Smooth muscle cell (in vitro differentiated cells): ENCODE measurements around the gene IKZF2. TPM values are rescaled to one million over a fixed set of nuclear protein-coding genes. Genes with fewer than 3 reads are reported as not detected.

Source experiments
- DNase-seq: peaks from one replicate; lab custom pipeline; 2025; ENCODE audit not compliant: unreplicated experiment; lab: John Stamatoyannopoulos, UW
- H2AFZ ChIP-seq: fragments of 200-600 bp; sonication (generic); 2 replicates; pipeline ENCODE4 v1.6.0; 2016; ENCODE audit warnings: antibody characterized with exemption, low read depth, mild to moderate bottlenecking
- H3F3A ChIP-seq: fragments of 200-600 bp; sonication (generic); 2 replicates; pipeline ENCODE4 v1.6.0; 2017; ENCODE audit warnings: antibody characterized with exemption, low read depth
- H3K27ac ChIP-seq: fragments of 200-600 bp; sonication (generic); 2 replicates; pipeline ENCODE4 v1.5.1; 2016; ENCODE audit warnings: low read depth, mild to moderate bottlenecking
- H3K27me3 ChIP-seq: fragments of 200-600 bp; sonication (generic); 2 replicates; pipeline ENCODE4 v1.6.1; 2016; ENCODE audit warnings: low read depth, mild to moderate bottlenecking
- H3K36me3 ChIP-seq: fragments of 200-600 bp; sonication (generic); 2 replicates; pipeline ENCODE4 v1.5.1; 2016; ENCODE audit warnings: low read depth
- H3K4me1 ChIP-seq: fragments of 200-600 bp; sonication (generic); 2 replicates; pipeline ENCODE4 v1.5.1; 2016; ENCODE audit warnings: low read depth
- H3K4me2 ChIP-seq: fragments of 200-600 bp; sonication (generic); 2 replicates; pipeline ENCODE4 v1.6.0; 2016; ENCODE audit warnings: mild to moderate bottlenecking
- H3K4me3 ChIP-seq: fragments of 200-600 bp; sonication (generic); 2 replicates; pipeline ENCODE4 v1.5.1; 2016; ENCODE audit warnings: mild to moderate bottlenecking
- H3K79me2 ChIP-seq: fragments of 200-600 bp; sonication (generic); 2 replicates; pipeline ENCODE4 v1.6.0; 2016; ENCODE audit warnings: low read depth, mild to moderate bottlenecking
- H3K9ac ChIP-seq: fragments of 200-600 bp; sonication (generic); 2 replicates; pipeline ENCODE4 v1.6.0; 2016; ENCODE audit warnings: low read depth
- H3K9me3 ChIP-seq: fragments of 200-600 bp; sonication (generic); replicated peaks from 2 replicates; pipeline ENCODE4 v1.5.1; 2016; ENCODE audit warnings: low read depth
- H4K20me1 ChIP-seq: fragments of 200-600 bp; sonication (generic); 2 replicates; pipeline ENCODE4 v1.6.0; 2016; ENCODE audit warnings: low read depth
- WGBS: methylation state at CpG from one replicate; pipeline ENCODE4 v1.1.7; 2016; ENCODE audit warnings: low lambda C conversion rate; 5-methylcytosine and 5-hydroxymethylcytosine counted together
- polyA plus RNA-seq: library from polyadenylated mRNA; unstranded; fragments of >200 nt; fragmentation: Nextera tagmentation; extraction: Ambion mirVana; gene quantifications from 2 replicates; pipeline ENCODE4 v1.2.1, GENCODE V29; 2016
- total RNA-seq: library from RNA; depleted of rRNA; stranded (reverse); fragments of >200 nt; gene quantifications from 2 replicates; pipeline ENCODE4 v1.2.3, GENCODE V29; 2014
- TF ChIP-seq, protein P1 (sequence below): fragments of 200-600 bp; sonication (generic); IDR thresholded peaks from 2 replicates; pipeline ENCODE4 v1.5.1; 2017; ENCODE audit warnings: borderline replicate concordance, mild to moderate bottlenecking, antibody characterized with exemption; ENCODE audit not compliant: insufficient read depth, poor library complexity, severe bottlenecking

Gene IKZF2
- total and polyA plus RNA-seq, 2 experiments from 2014 or later: 0.69 to 16.5 TPM

DNA sequence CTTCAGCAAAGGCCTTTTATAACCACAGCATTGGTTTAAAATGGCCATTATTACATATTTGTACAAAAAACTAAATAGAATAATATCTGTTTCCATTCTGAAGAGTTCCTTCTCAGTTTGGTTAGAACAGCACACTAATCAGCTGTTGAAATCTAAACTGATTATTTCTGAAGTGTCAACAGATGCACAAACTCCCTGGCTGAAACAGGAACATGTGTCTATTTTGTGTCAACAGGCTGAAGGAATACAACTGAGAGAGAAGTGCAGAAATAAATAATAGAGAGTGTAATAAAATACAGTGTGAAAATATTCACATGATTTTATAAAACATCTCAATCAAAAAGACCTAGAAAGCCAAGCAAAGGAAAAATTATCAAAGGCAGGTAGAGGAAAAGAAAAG, 29.7 kb downstream of the IKZF2 start:
- TF ChIP-seq, protein P1, sequence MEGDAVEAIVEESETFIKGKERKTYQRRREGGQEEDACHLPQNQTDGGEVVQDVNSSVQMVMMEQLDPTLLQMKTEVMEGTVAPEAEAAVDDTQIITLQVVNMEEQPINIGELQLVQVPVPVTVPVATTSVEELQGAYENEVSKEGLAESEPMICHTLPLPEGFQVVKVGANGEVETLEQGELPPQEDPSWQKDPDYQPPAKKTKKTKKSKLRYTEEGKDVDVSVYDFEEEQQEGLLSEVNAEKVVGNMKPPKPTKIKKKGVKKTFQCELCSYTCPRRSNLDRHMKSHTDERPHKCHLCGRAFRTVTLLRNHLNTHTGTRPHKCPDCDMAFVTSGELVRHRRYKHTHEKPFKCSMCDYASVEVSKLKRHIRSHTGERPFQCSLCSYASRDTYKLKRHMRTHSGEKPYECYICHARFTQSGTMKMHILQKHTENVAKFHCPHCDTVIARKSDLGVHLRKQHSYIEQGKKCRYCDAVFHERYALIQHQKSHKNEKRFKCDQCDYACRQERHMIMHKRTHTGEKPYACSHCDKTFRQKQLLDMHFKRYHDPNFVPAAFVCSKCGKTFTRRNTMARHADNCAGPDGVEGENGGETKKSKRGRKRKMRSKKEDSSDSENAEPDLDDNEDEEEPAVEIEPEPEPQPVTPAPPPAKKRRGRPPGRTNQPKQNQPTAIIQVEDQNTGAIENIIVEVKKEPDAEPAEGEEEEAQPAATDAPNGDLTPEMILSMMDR: no peak
- H3K27me3 ChIP-seq: no peaks in the 10 kb centered on the region
- no peaks in the 10 kb centered on the region for H3K36me3 ChIP-seq
- DNase-seq: no peak
- H2AFZ ChIP-seq: no peak overlapping the region
- no peak overlapping the region for H3K9ac ChIP-seq
- H3K4me3 ChIP-seq: no peak overlapping the region
- H3F3A ChIP-seq: no peaks in the 10 kb centered on the region
- no peaks in the 10 kb centered on the region for H4K20me1 ChIP-seq
- no peaks in the 10 kb centered on the region for H3K4me1 ChIP-seq
- H3K9me3 ChIP-seq: no peaks in the 10 kb centered on the region
- no peaks in the 10 kb centered on the region for H3K79me2 ChIP-seq
- no peak overlapping the region for H3K27ac ChIP-seq
- no peak overlapping the region for H3K4me2 ChIP-seq

DNA sequence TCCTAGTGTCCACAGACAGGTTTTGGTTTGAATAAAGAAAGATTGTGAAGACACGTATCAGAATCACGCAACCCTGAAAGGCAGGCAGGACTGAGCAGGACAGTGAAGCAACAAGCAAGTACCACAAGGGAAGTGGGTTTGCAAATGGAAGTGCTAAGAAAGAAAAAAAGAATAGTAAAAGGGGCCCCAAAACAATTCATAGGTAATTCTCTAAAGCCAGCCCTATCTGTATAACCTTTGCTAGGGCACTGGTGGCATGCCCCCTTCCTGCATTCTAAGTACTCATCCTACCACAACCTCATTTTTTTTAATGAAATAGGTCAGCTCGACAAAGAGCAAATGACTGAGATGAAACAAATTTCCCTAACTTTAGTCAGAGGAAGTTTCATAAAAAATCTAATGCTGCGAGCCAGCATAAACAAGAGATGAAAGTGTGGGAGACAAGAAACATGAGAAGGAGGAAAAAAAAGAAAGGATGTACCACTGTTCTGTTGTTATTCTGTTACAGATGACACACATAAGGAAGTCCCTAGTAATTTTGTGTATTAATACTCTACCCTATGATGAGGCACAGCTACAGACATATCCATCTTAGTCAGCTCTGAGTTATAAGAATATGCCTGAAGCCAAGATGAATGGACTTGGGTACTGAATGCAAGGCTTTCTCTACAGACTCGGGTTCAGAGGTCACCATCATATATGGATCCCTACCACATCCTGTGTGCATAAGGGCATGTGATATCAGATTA, 32.2 kb downstream of the IKZF2 start:
- Histone ChIP-seq H3K4me3 (no peak overlapping the region), H3K27me3 (no peaks in the 10 kb centered on the region), H3F3A (no peaks in the 10 kb centered on the region), H3K4me2 (no peak overlapping the region), H3K79me2 (no peaks in the 10 kb centered on the region), H4K20me1 (no peaks in the 10 kb centered on the region), H3K9me3 (no peaks in the 10 kb centered on the region), H3K36me3 (no peaks in the 10 kb centered on the region), H3K9ac (no peak overlapping the region), H3K4me1 (no peaks in the 10 kb centered on the region), H2AFZ (no peak overlapping the region), H3K27ac (no peak overlapping the region)
- TF ChIP-seq, protein P1: no peak
- DNase-seq: no peak
- WGBS: 88% methylated on average over 5 of the region's 5 CpGs

GRCh38 chr2:213108308-213108707, 43.1 kb downstream of the IKZF2 start:
- Histone ChIP-seq H3K4me3 (no peak overlapping the region), H3K4me2 (no peak overlapping the region), H3K79me2 (no peaks in the 10 kb centered on the region), H3K9ac (no peak overlapping the region), H3K27me3 (no peaks in the 10 kb centered on the region), H3K36me3 (no peaks in the 10 kb centered on the region), H3K27ac (no peak overlapping the region), H3F3A (no peaks in the 10 kb centered on the region), H2AFZ (no peak overlapping the region), H4K20me1 (no peaks in the 10 kb centered on the region), H3K9me3 (no peaks in the 10 kb centered on the region), H3K4me1 (no peaks in the 10 kb centered on the region)
- TF ChIP-seq, protein P1: no peak
- DNase-seq: no peak
- 88% methylated on average over 2 of the region's 2 CpGs for WGBS

DNA sequence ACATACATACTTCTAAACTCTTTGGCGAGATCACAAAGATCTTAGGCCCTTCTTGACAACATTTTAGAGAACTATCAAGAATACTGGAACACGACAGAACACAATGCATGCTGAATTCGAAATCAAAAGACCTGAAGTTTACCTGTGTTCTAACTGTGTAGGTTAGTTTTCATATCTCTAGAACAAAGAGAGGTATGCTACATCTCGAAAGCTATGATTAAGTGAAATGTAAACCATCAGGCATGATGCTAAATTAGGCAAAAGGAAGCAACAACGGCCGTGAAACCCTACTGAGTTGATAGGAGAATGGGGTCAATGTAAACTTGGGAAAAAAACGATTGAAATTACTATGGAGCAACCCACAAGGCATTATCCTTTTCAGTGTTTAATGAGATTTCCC, 43.7 kb downstream of the IKZF2 start:
- no peaks in the 10 kb centered on the region for H3K36me3 ChIP-seq
- H3K4me2 ChIP-seq: no peak overlapping the region
- TF ChIP-seq, protein P1: no peak
- DNase-seq: no peak
- H3K9ac ChIP-seq: no peak overlapping the region
- no peak overlapping the region for H2AFZ ChIP-seq
- H3K4me3 ChIP-seq: no peak overlapping the region
- H3K4me1 ChIP-seq: no peaks in the 10 kb centered on the region
- WGBS: 88% methylated on average over 7 of the region's 7 CpGs
- no peaks in the 10 kb centered on the region for H3K79me2 ChIP-seq
- H3F3A ChIP-seq: no peaks in the 10 kb centered on the region
- H3K27me3 ChIP-seq: no peaks in the 10 kb centered on the region
- no peaks in the 10 kb centered on the region for H3K9me3 ChIP-seq
- H3K27ac ChIP-seq: no peak overlapping the region
- no peaks in the 10 kb centered on the region for H4K20me1 ChIP-seq
